Hypothalamus (tissue), 51 donors: ENCODE data around the gene SNX2.
"Not testable (repeated sequence)": the region's sequence is repeated elsewhere in the genome, so short reads cannot be mapped to it uniquely, and the experiment has no call there.

ENCODE experiments used
- DNase-seq, 51 donors: peaks; one replicate each; lab custom pipeline; 2025; lab: John Stamatoyannopoulos, UW

Gene SNX2

GRCh38 chr5:122774861-122775549 lies at the start of gene SNX2:
Gene SNX2 (plus strand): TSS chr5:122775080. CDS start chr5:122775104, 24 bp downstream.
- peak; percentile 24 to 96 (median 84) for DNase-seq

GRCh38 chr5:122727112-122727541 lies 47.8 kb upstream of the SNX2 start:
- no peak for DNase-seq

- no peak for DNase-seq
Observed at GRCh38 chr5:122730037-122730436, 44.8 kb upstream of the SNX2 start.

- DNase-seq: no peak
Observed at GRCh38 chr5:122730456-122730855, 44.4 kb upstream of the SNX2 start.

- DNase-seq: no peak
Observed at GRCh38 chr5:122736086-122736845, 38.6 kb upstream of the SNX2 start.

- DNase-seq: no peak
Observed at GRCh38 chr5:122738088-122738487, 36.8 kb upstream of the SNX2 start.

- DNase-seq: no peak
Observed at GRCh38 chr5:122741681-122742080, 33.2 kb upstream of the SNX2 start.

GRCh38 chr5:122743261-122743660 lies 31.6 kb upstream of the SNX2 start:
- DNase-seq: no peak

- DNase-seq: no peak
Observed at GRCh38 chr5:122745597-122745996, 29.3 kb upstream of the SNX2 start.

- DNase-seq: no peak
Observed at GRCh38 chr5:122749886-122750285, 25.0 kb upstream of the SNX2 start.

GRCh38 chr5:122751293-122751782 lies 23.5 kb upstream of the SNX2 start:
- DNase-seq: no peak

- no peak for DNase-seq
Observed at GRCh38 chr5:122753500-122753899, 21.4 kb upstream of the SNX2 start.

GRCh38 chr5:122755783-122756182 lies 19.1 kb upstream of the SNX2 start:
- no peak for DNase-seq

GRCh38 chr5:122756264-122756911 lies 18.5 kb upstream of the SNX2 start:
- no peak for DNase-seq

- no peak for DNase-seq
Observed at GRCh38 chr5:122757285-122757684, 17.6 kb upstream of the SNX2 start.

- DNase-seq: no peak
Observed at GRCh38 chr5:122759241-122760070, 15.4 kb upstream of the SNX2 start.

GRCh38 chr5:122760236-122760635 lies 14.6 kb upstream of the SNX2 start:
- DNase-seq: no peak

GRCh38 chr5:122761115-122761514 lies 13.8 kb upstream of the SNX2 start:
- no peak for DNase-seq

- not testable (repeated sequence) for DNase-seq
Observed at GRCh38 chr5:122761896-122762295, 13.0 kb upstream of the SNX2 start.

- DNase-seq: no peak
Observed at GRCh38 chr5:122766130-122766529, 8.8 kb upstream of the SNX2 start.

GRCh38 chr5:122770477-122770876 lies 4.4 kb upstream of the SNX2 start:
- DNase-seq: no peak
